PC-9 (cell line): Measurements from ENCODE around the gene TSPAN11.

Source experiments
- EZH2 ChIP-seq: fragments of 200-600 bp; sonication (generic); IDR thresholded peaks from 2 replicates; pipeline ENCODE4 v1.8.0; 2017; ENCODE audit warnings: antibody characterized with exemption, low read depth
- TF ChIP-seq, protein P1 (sequence below): fragments of 200-600 bp; sonication (generic); conservative IDR thresholded peaks from 2 replicates; pipeline ENCODE4 v1.6.1; 2017; ENCODE audit warnings: mixed run types, antibody characterized with exemption, mild to moderate bottlenecking, moderate library complexity

- TF ChIP-seq, protein P1, sequence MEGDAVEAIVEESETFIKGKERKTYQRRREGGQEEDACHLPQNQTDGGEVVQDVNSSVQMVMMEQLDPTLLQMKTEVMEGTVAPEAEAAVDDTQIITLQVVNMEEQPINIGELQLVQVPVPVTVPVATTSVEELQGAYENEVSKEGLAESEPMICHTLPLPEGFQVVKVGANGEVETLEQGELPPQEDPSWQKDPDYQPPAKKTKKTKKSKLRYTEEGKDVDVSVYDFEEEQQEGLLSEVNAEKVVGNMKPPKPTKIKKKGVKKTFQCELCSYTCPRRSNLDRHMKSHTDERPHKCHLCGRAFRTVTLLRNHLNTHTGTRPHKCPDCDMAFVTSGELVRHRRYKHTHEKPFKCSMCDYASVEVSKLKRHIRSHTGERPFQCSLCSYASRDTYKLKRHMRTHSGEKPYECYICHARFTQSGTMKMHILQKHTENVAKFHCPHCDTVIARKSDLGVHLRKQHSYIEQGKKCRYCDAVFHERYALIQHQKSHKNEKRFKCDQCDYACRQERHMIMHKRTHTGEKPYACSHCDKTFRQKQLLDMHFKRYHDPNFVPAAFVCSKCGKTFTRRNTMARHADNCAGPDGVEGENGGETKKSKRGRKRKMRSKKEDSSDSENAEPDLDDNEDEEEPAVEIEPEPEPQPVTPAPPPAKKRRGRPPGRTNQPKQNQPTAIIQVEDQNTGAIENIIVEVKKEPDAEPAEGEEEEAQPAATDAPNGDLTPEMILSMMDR: no peak
- no peak for TF ChIP-seq EZH2
These were observed 106.6 kb downstream of the TSPAN11 start for GRCh38 chr12:31033146-31033545.
